SK-N-SH (cell line): ENCODE results near the gene RASGRF1. TPM values are rescaled to one million over a fixed set of nuclear protein-coding genes. Genes with fewer than 3 reads are reported as not detected.

Experiments
- CTCF ChIA-PET: fragments of 300-600, 350-600 bp; formaldehyde crosslinking; extraction: SDS; loops from one replicate; lab custom pipeline; 2021; lab: Yijun Ruan, JAX
- POLR2A ChIA-PET: fragments of 350-600 bp; sonication (Branson Sonifier 250); formaldehyde crosslinking; extraction: SDS; loops from one replicate; lab custom pipeline; 2020; ENCODE audit warnings: antibody characterized with exemption, inconsistent platforms; lab: Yijun Ruan, JAX
- DNase-seq: peaks from one replicate; pipeline ENCODE4 v3.0.0; 2012
- H2AFZ ChIP-seq: fragments of 200-600 bp; sonication (generic); 2 replicates; pipeline ENCODE4 v1.8.1; 2016; ENCODE audit warnings: antibody characterized with exemption, mild to moderate bottlenecking, low read depth
- H3F3A ChIP-seq: fragments of 200-600 bp; sonication (generic); replicated peaks from 2 replicates; pipeline ENCODE3; 2016; ENCODE audit warnings: antibody characterized with exemption, mild to moderate bottlenecking; ENCODE audit not compliant: insufficient read depth
- H3K27ac ChIP-seq, 2 experiments: fragments of 200-500 bp in 1 of 2; fragments of 200-600 bp in 1 of 2; sonication (Bioruptor generic) in 1 of 2; sonication (generic), shearing (Covaris generic) in 1 of 2; 2 replicates each; pipeline versions ENCODE4 v1.5.1 to v1.6.1; 2014 to 2016; ENCODE audit warnings: low read depth in 2 of 2, inconsistent platforms in 1 of 2, low read length in 1 of 2, mild to moderate bottlenecking in 1 of 2, mixed read lengths in 1 of 2
- H3K27me3 ChIP-seq: fragments of 200-600 bp; sonication (generic), shearing (Covaris generic); 2 replicates; pipeline ENCODE4 v1.6.1; 2016; ENCODE audit warnings: mixed run types; ENCODE audit not compliant: insufficient read depth
- H3K36me3 ChIP-seq, 2 experiments: fragments of 200-500 bp in 1 of 2; fragments of 200-600 bp in 1 of 2; sonication (Bioruptor generic) in 1 of 2; sonication (generic) in 1 of 2; replicated peaks in 1 of 2; 2 replicates each; pipeline versions ENCODE3 to v1.5.1; 2014 to 2016; ENCODE audit warnings: low read length in 1 of 2, mild to moderate bottlenecking in 1 of 2; ENCODE audit not compliant: insufficient read depth in 2 of 2, control insufficient read depth in 1 of 2
- H3K4me1 ChIP-seq, 2 experiments: fragments of 200-500 bp in 1 of 2; fragments of 200-600 bp in 1 of 2; sonication (Bioruptor generic) in 1 of 2; sonication (generic), shearing (Covaris generic) in 1 of 2; 2 replicates each; pipeline versions ENCODE4 v1.5.1 to v1.6.1; 2014 to 2016; ENCODE audit warnings: low read depth in 1 of 2, low read length in 1 of 2, mixed run types in 1 of 2; ENCODE audit not compliant: insufficient read depth in 2 of 2, control insufficient read depth in 1 of 2
- H3K4me2 ChIP-seq: fragments of 200-600 bp; sonication (generic), shearing (Covaris generic); 2 replicates; pipeline ENCODE4 v1.6.1; 2017; ENCODE audit warnings: mixed run types
- H3K4me3 ChIP-seq, 2 experiments: fragments of 200-500 bp in 1 of 2; fragments of 200-600 bp in 1 of 2; sonication (Bioruptor generic) in 1 of 2; sonication (generic), shearing (Covaris generic) in 1 of 2; 2 replicates each; pipeline versions ENCODE4 v1.5.1 to v1.8.1; 2014 to 2016; ENCODE audit warnings: low read depth in 2 of 2, inconsistent platforms in 1 of 2, low read length in 1 of 2, mild to moderate bottlenecking in 1 of 2, mixed read lengths in 1 of 2, moderate library complexity in 1 of 2
- H3K79me2 ChIP-seq: fragments of 200-600 bp; sonication (generic); 2 replicates; pipeline ENCODE4 v1.8.1; 2017; ENCODE audit warnings: mild to moderate bottlenecking; ENCODE audit not compliant: insufficient read depth
- H3K9ac ChIP-seq: fragments of 200-600 bp; sonication (generic); 2 replicates; pipeline ENCODE4 v1.6.1; 2017; ENCODE audit warnings: mixed run types
- H3K9me2 ChIP-seq: fragments of 200-600 bp; sonication (generic); 2 replicates; pipeline ENCODE4 v1.6.1; 2017; ENCODE audit warnings: mixed run types
- H3K9me3 ChIP-seq: fragments of 200-600 bp; sonication (generic); 2 replicates; pipeline ENCODE4 v1.6.1; 2017; ENCODE audit warnings: mixed run types, mild to moderate bottlenecking, moderate library complexity
- H4K20me1 ChIP-seq: fragments of 200-600 bp; sonication (generic); 2 replicates; pipeline ENCODE4 v1.6.1; 2017; ENCODE audit warnings: mild to moderate bottlenecking, mixed run types; ENCODE audit not compliant: insufficient read depth
- EP300 ChIP-seq, 2 experiments: IDR thresholded peaks; 2 replicates each; pipeline versions ENCODE4 v1.4.0 to v1.6.1; 2012; ENCODE audit warnings: borderline replicate concordance in 1 of 2, low read depth in 1 of 2, low read length in 1 of 2
- EZH2phosphoT487 ChIP-seq: fragments of 200-600 bp; sonication (generic); IDR thresholded peaks from 2 replicates; pipeline ENCODE4 v1.6.1; 2017; ENCODE audit warnings: low read depth, mixed run types, mild to moderate bottlenecking, antibody characterized with exemption, moderate library complexity, borderline replicate concordance
- FOSL2 ChIP-seq: IDR thresholded peaks from 2 replicates; pipeline ENCODE4 v1.4.0; 2012; ENCODE audit warnings: low read depth, mild to moderate bottlenecking, moderate library complexity, borderline replicate concordance
- FOXJ3 ChIP-seq: sonication (generic); formaldehyde crosslinking; IDR thresholded peaks from 2 replicates; pipeline ENCODE4 v1.5.1; 2020; ENCODE audit warnings: mild to moderate bottlenecking, missing genetic modification reagents
- FOXM1 ChIP-seq: IDR thresholded peaks from 2 replicates; pipeline ENCODE4 v1.4.0; 2012; ENCODE audit warnings: low read depth, mild to moderate bottlenecking
- GATA2 ChIP-seq: sonication (generic); formaldehyde crosslinking; IDR thresholded peaks from 2 replicates; pipeline ENCODE4 v1.5.0; 2020; ENCODE audit warnings: mild to moderate bottlenecking, missing genetic modification reagents
- MEF2A ChIP-seq: IDR thresholded peaks from 2 replicates; pipeline ENCODE4 v1.4.0; 2012; ENCODE audit warnings: low read depth, borderline replicate concordance
- NRF1 ChIP-seq: IDR thresholded peaks from 2 replicates; pipeline ENCODE4 v1.6.1; 2012; ENCODE audit warnings: low read depth, mild to moderate bottlenecking, low read length
- PBX3 ChIP-seq: IDR thresholded peaks from 2 replicates; pipeline ENCODE4; 2012
- RCOR1 ChIP-seq: fragments of 150-350 bp; IDR thresholded peaks from 2 replicates; pipeline ENCODE4 v1.6.1; 2017; ENCODE audit warnings: antibody characterized with exemption, low read length
- RFX5 ChIP-seq: IDR thresholded peaks from 2 replicates; pipeline ENCODE4 v1.6.1; 2012; ENCODE audit warnings: mild to moderate bottlenecking, improper control_type of control experiment, low read length
- SIN3A ChIP-seq: IDR thresholded peaks from 2 replicates; pipeline ENCODE4 v1.6.1; 2012; ENCODE audit warnings: low read depth, mild to moderate bottlenecking, low read length, moderate library complexity, borderline replicate concordance
- SMC3 ChIP-seq: IDR thresholded peaks from 2 replicates; pipeline ENCODE4 v1.6.1; 2012; ENCODE audit warnings: low read depth, low read length, improper control_type of control experiment
- TCF12 ChIP-seq: IDR thresholded peaks from 2 replicates; pipeline ENCODE4 v1.4.0; 2012
- TEAD4 ChIP-seq: IDR thresholded peaks from 2 replicates; pipeline ENCODE4 v1.4.0; 2012; ENCODE audit warnings: mild to moderate bottlenecking, borderline replicate concordance; ENCODE audit not compliant: insufficient read depth
- WGBS: methylation state at CpG from one replicate; pipeline ENCODE4 v1.1.6; 2017; ENCODE audit warnings: low lambda C conversion rate; 5-methylcytosine and 5-hydroxymethylcytosine counted together
- polyA plus RNA-seq, 3 experiments: library from polyadenylated mRNA; depleted of rRNA; stranded (reverse); fragments of >200 nt; gene quantifications; 2 replicates each; pipeline ENCODE4 v1.2.3, GENCODE V29; 2012
- TF ChIP-seq, protein P1 (sequence below): fragments of 200-600 bp; sonication (generic); IDR thresholded peaks from 2 replicates; pipeline ENCODE4 v1.6.1; 2017; ENCODE audit warnings: antibody characterized with exemption, mild to moderate bottlenecking, moderate library complexity
- TF ChIP-seq, protein P2 (sequence below): fragments of 150-350 bp; IDR thresholded peaks from 2 replicates; pipeline ENCODE4 v1.6.1; 2017; ENCODE audit warnings: antibody characterized with exemption, low read length, low read depth, borderline replicate concordance

Gene RASGRF1
- polyA plus RNA-seq, 1 of the 3 experiments (the other 2 are of a cell fraction) = 0.10 TPM

DNA sequence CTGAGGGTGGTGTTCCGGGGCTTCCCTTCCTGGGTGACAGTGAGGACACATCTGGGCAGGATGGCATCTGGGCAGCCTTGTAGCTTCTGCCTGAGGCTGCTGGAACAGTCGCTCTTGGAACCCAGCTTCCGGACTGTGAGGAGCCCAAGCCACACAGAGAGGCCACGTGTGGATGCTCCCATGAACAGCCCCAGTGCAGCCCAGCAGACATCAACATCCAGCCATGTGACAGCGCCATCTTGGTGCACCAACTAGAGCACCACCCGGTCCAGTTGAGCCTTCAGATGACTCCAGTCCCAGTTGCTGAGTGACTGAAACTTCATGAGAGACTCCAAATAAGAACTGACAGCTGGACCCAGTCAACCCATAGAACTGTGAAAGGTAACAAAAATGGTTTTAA lies 130.3 kb downstream of the RASGRF1 start:
- TF ChIP-seq EZH2phosphoT487 (no peak), FOXJ3 (CRISPR knock-in tag) (no peak), RFX5 (no peak), PBX3 (no peak), RCOR1 (no peak), NRF1 (no peak), TEAD4 (no peak), SIN3A (no peak), FOSL2 (no peak), GATA2 (no peak), FOXM1 (no peak), EP300 (IDR thresholded peaks at IDR 0.05; ENCODE audit: borderline replicate concordance in 1 of 2, low read depth in 1 of 2, low read length in 1 of 2) (no peak), SMC3 (no peak), MEF2A (no peak), TCF12 (no peak)
- TF ChIP-seq, protein P1, sequence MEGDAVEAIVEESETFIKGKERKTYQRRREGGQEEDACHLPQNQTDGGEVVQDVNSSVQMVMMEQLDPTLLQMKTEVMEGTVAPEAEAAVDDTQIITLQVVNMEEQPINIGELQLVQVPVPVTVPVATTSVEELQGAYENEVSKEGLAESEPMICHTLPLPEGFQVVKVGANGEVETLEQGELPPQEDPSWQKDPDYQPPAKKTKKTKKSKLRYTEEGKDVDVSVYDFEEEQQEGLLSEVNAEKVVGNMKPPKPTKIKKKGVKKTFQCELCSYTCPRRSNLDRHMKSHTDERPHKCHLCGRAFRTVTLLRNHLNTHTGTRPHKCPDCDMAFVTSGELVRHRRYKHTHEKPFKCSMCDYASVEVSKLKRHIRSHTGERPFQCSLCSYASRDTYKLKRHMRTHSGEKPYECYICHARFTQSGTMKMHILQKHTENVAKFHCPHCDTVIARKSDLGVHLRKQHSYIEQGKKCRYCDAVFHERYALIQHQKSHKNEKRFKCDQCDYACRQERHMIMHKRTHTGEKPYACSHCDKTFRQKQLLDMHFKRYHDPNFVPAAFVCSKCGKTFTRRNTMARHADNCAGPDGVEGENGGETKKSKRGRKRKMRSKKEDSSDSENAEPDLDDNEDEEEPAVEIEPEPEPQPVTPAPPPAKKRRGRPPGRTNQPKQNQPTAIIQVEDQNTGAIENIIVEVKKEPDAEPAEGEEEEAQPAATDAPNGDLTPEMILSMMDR = no peak
- TF ChIP-seq, protein P2, sequence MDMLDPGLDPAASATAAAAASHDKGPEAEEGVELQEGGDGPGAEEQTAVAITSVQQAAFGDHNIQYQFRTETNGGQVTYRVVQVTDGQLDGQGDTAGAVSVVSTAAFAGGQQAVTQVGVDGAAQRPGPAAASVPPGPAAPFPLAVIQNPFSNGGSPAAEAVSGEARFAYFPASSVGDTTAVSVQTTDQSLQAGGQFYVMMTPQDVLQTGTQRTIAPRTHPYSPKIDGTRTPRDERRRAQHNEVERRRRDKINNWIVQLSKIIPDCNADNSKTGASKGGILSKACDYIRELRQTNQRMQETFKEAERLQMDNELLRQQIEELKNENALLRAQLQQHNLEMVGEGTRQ = no peak
- DNase-seq = no peak
- H3K4me3 ChIP-seq = no peak overlapping the region
- H3K9me3 ChIP-seq = no peaks in the 10 kb centered on the region
- no peaks in the 10 kb centered on the region for H3F3A ChIP-seq
- H3K4me2 ChIP-seq = no peak overlapping the region
- H3K27me3 ChIP-seq = no peaks in the 10 kb centered on the region
- no peak overlapping the region for H3K9ac ChIP-seq
- H3K36me3 ChIP-seq = no peaks in the 10 kb centered on the region
- 78% methylated on average over 6 of the region's 6 CpGs for WGBS
- no peak overlapping the region for H3K27ac ChIP-seq
- H3K9me2 ChIP-seq = no peaks in the 10 kb centered on the region
- ChIA-PET POLR2A (no interaction called here), CTCF (interaction anchor here (0.9 kb wide), 1 partner anchor 224 kb away, joined by 5 read pairs; no protein-coding TSS in a partner anchor)
- no peaks in the 10 kb centered on the region for H4K20me1 ChIP-seq
- no peaks in the 10 kb centered on the region for H3K4me1 ChIP-seq
- no peak overlapping the region for H2AFZ ChIP-seq
- no peaks in the 10 kb centered on the region for H3K79me2 ChIP-seq
